A549 (cell line): ENCODE data around the gene ANKRD35.
"Not testable (repeated sequence)": the region's sequence is repeated elsewhere in the genome, so short reads cannot be mapped to it uniquely, and the experiment has no call there.

ENCODE experiments used
- PHF8 ChIP-seq: fragments of 200-600 bp; sonication (generic); IDR thresholded peaks from 2 replicates; pipeline ENCODE4 v1.6.1; 2016; ENCODE audit warnings: low read depth, mild to moderate bottlenecking, antibody characterized with exemption, moderate library complexity, borderline replicate concordance
- SMC3 ChIP-seq: fragments of >200 bp; sonication (Bioruptor Twin); formaldehyde crosslinking; IDR thresholded peaks from 3 replicates; pipeline ENCODE4 v1.6.1; 2018; ENCODE audit warnings: inconsistent platforms
- TF ChIP-seq, protein P1 (sequence below): fragments of >200 bp; sonication (Bioruptor Twin); formaldehyde crosslinking; IDR thresholded peaks from 3 replicates; pipeline ENCODE4 v1.5.1; 2016

DNA sequence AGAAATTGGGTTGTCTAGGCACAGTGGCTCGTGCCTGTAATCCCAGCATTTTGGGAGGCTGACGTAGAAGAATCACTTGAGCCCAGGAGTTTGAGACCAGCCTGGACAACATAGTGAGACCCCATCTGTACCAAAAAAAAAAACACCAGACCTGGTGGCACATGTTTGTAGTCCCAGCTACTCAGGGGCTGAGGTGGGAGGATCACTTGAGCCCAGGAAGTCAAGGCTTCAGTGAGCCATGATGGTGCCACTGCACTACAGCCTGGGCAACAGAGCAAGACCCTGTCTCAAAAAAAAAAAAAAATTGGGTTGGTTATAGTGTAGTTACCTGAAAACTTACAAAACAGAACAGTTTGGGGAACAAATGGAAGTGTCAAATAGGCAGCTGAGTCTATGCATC, 54.9 kb downstream of the ANKRD35 start:
- not testable (repeated sequence) for TF ChIP-seq PHF8, SMC3
- TF ChIP-seq, protein P1, sequence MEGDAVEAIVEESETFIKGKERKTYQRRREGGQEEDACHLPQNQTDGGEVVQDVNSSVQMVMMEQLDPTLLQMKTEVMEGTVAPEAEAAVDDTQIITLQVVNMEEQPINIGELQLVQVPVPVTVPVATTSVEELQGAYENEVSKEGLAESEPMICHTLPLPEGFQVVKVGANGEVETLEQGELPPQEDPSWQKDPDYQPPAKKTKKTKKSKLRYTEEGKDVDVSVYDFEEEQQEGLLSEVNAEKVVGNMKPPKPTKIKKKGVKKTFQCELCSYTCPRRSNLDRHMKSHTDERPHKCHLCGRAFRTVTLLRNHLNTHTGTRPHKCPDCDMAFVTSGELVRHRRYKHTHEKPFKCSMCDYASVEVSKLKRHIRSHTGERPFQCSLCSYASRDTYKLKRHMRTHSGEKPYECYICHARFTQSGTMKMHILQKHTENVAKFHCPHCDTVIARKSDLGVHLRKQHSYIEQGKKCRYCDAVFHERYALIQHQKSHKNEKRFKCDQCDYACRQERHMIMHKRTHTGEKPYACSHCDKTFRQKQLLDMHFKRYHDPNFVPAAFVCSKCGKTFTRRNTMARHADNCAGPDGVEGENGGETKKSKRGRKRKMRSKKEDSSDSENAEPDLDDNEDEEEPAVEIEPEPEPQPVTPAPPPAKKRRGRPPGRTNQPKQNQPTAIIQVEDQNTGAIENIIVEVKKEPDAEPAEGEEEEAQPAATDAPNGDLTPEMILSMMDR = not testable (repeated sequence)
